Esophagus muscularis mucosa (tissue), 4 donors: ENCODE results near the gene PAK4. TPM values are rescaled to one million over a fixed set of nuclear protein-coding genes. Genes with fewer than 3 reads are reported as not detected.

Experiments
- DNase-seq: peaks from one replicate; pipeline ENCODE4 v3.0.0-alpha.2; 2017; ENCODE audit errors: extremely low spot score
- H3K27ac ChIP-seq, 4 donors: fragments of 200-600 bp; sonication (generic); replicated peaks in 1 of 4; 1 replicate in 3 of 4; 2 replicates in 1 of 4; pipeline ENCODE4 v1.5.1; 2016 to 2019; ENCODE audit warnings: mild to moderate bottlenecking in 1 of 4
- H3K27me3 ChIP-seq, 4 donors: fragments of 200-600 bp; sonication (generic); one replicate each; pipeline versions ENCODE4 v1.5.1 to v1.6.0; 2016 to 2019
- H3K36me3 ChIP-seq, 4 donors: fragments of 200-600 bp; sonication (generic); one replicate each; pipeline ENCODE4 v1.5.1; 2016 to 2019
- H3K4me1 ChIP-seq, 4 donors: fragments of 200-600 bp; sonication (generic); one replicate each; pipeline ENCODE4 v1.5.1; 2016 to 2019
- H3K4me3 ChIP-seq, 4 donors: fragments of 200-600 bp; sonication (generic); 1 replicate in 2 of 4; 2 replicates in 2 of 4; pipeline ENCODE4 v1.5.1; 2016 to 2019; ENCODE audit warnings: mild to moderate bottlenecking in 4 of 4, moderate library complexity in 1 of 4
- H3K9me3 ChIP-seq, 4 donors: fragments of 200-600 bp; sonication (generic); 1 replicate in 3 of 4; 2 replicates in 1 of 4; pipeline ENCODE4 v1.5.1; 2016 to 2019
- EP300 ChIP-seq: sonication (generic); formaldehyde crosslinking; IDR thresholded peaks from one replicate; pipeline ENCODE4 v1.6.1; 2017; ENCODE audit warnings: antibody characterized with exemption
- POLR2A ChIP-seq: fragments of 450-650 bp; IDR thresholded peaks from one replicate; pipeline ENCODE4 v1.6.1; 2017; ENCODE audit warnings: antibody characterized with exemption, moderate library complexity, mild to moderate bottlenecking, low read depth
- POLR2AphosphoS5 ChIP-seq, 2 donors: sonication (generic); formaldehyde crosslinking; IDR thresholded peaks; one replicate each; pipeline ENCODE4 v1.6.1; 2017; ENCODE audit warnings: antibody characterized with exemption in 2 of 2
- WGBS: methylation state at CpG from one replicate; pipeline ENCODE4 v1.1.5; 2018; 5-methylcytosine and 5-hydroxymethylcytosine counted together
- intact Hi-C: fragments of 100-400 bp; cut with DNase I; formaldehyde crosslinking; loops from one replicate; pipeline ENCODE4 v1.15.1; 2023
- total RNA-seq, 4 donors: library from RNA; depleted of rRNA; stranded (reverse); fragments of >200 nt; gene quantifications; one replicate each; pipeline versions ENCODE4 v1.1.0 to v1.2.1, GENCODE V29; 2016
- TF ChIP-seq, protein P1 (sequence below), 3 experiments: fragments of 200-600 bp in 2 of 3; fragments of 450-650 bp in 1 of 3; sonication (generic) in 2 of 3; IDR thresholded peaks; one replicate each; pipeline ENCODE4 v1.5.1; 2017 to 2019; ENCODE audit warnings: antibody characterized with exemption in 3 of 3, mild to moderate bottlenecking in 2 of 3, moderate library complexity in 1 of 3

Gene PAK4
- total RNA-seq, 4 donors from 2014 or later, result 8.3 to 18.4 (median 11.0) TPM

DNA sequence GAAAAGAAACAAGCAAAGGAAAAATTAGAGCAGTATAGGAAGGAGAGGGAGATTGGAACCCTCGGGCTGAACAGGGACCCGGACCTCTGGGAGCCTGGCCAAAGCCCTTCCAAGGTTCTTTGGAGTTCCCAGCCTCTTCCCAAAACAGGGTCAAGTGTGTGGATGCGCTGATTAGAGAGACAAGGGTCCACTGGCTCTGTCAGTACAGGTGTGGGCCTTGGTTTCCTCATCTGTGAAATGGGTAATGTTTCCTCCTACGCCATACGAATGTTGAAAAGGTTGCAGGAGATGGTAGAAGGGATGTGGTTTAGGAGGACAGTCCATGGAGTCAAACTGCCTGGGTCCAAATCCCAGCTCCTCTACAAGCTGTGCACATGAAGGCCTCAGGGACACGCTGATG lies 80.5 kb downstream of the PAK4 start:
- peaks cover 0 to 61% (median 23%) of the 10 kb centered on the region in 4 donors for H3K27me3 ChIP-seq
- H3K9me3 ChIP-seq, result no peaks in the 10 kb centered on the region
- 87% methylated on average over 6 of the region's 6 CpGs for WGBS
- intact Hi-C loops, result no loop called here
- no peak for DNase-seq
- TF ChIP-seq, protein P1, sequence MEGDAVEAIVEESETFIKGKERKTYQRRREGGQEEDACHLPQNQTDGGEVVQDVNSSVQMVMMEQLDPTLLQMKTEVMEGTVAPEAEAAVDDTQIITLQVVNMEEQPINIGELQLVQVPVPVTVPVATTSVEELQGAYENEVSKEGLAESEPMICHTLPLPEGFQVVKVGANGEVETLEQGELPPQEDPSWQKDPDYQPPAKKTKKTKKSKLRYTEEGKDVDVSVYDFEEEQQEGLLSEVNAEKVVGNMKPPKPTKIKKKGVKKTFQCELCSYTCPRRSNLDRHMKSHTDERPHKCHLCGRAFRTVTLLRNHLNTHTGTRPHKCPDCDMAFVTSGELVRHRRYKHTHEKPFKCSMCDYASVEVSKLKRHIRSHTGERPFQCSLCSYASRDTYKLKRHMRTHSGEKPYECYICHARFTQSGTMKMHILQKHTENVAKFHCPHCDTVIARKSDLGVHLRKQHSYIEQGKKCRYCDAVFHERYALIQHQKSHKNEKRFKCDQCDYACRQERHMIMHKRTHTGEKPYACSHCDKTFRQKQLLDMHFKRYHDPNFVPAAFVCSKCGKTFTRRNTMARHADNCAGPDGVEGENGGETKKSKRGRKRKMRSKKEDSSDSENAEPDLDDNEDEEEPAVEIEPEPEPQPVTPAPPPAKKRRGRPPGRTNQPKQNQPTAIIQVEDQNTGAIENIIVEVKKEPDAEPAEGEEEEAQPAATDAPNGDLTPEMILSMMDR (IDR thresholded peaks at IDR 0.05), result no peak
- TF ChIP-seq POLR2A (no peak), POLR2AphosphoS5 (IDR thresholded peaks at IDR 0.05) (no peak), EP300 (no peak)
- no peaks in the 10 kb centered on the region for H3K4me1 ChIP-seq
- H3K36me3 ChIP-seq, result no peaks in the 10 kb centered on the region
- no peak overlapping the region for H3K27ac ChIP-seq
- no peak overlapping the region for H3K4me3 ChIP-seq

DNA sequence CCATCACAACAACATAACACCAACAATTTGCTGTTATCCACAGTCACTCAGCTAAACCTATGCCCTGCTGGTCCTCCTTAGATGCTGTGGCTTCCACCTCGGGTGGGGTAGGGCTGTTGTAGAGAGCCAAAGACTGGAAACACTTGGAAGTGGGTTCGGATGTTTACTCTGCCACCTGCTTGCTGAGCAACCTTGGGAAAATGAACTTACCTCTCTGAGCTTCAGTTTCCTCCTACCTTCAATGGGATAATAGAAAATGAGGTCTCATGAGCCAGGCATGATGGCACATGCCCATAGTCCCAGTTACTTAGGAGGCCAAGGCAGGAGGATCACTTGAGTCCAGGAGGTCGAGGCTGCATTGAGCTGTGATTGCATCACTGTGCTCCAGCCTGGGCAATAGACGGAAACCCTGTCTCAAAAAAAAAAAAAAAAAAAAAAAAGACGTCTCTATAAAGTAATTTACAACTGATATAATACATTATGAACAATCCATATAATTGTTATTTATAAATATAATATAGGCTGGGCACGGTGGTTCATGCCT lies 81.8 kb downstream of the PAK4 start:
- Histone ChIP-seq H3K9me3 (no peaks in the 10 kb centered on the region), H3K27me3 (peaks cover 0 to 52% (median 17%) of the 10 kb centered on the region in 4 donors), H3K4me3 (no peak overlapping the region), H3K27ac (no peak overlapping the region), H3K4me1 (no peaks in the 10 kb centered on the region), H3K36me3 (no peaks in the 10 kb centered on the region)
- TF ChIP-seq EP300 (no peak), POLR2A (no peak), POLR2AphosphoS5 (IDR thresholded peaks at IDR 0.05) (no peak)
- TF ChIP-seq, protein P1 (IDR thresholded peaks at IDR 0.05), result no peak
- intact Hi-C loops, result no loop called here
- WGBS, result 70% methylated on average over 6 of the region's 6 CpGs
- DNase-seq, result no peak

DNA sequence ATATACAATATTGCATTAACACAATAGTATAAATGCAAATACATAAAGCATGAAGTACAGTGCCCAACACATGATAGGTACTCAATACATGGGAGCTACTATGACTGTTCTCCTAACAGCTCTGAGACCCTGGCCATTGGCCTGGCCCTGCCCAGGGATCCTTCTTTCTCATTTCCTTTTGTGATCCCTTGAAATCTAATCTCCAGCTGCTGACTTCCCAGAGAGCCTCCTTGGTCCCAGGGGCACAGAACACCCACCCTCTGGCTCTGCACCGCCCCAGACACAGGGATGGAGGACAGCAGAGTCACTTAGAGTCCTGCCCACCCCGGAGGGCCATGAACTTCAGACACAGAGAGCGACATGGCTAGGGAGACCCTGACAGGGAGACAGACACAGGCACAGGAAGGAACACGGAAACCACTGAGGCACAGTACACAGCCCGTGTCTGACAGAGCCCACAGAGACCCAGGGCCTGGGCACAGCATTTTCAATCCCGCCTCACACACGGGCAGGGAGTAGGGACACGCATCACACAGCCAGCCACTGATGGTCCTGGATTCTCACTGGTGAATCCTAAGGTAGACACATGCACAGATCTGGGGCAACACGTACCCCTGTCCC lies 82.7 kb downstream of the PAK4 start:
- H3K4me3 ChIP-seq, result no peak overlapping the region
- intact Hi-C loops, result no loop called here
- H3K9me3 ChIP-seq, result no peaks in the 10 kb centered on the region
- no peak for TF ChIP-seq POLR2AphosphoS5 (IDR thresholded peaks at IDR 0.05)
- TF ChIP-seq, protein P1 (IDR thresholded peaks at IDR 0.05), result no peak
- TF ChIP-seq POLR2A, result no peak
- no peak for TF ChIP-seq EP300
- no peak overlapping the region for H3K27ac ChIP-seq
- 74% methylated on average over 5 of the region's 9 CpGs for WGBS
- no peaks in the 10 kb centered on the region for H3K4me1 ChIP-seq
- H3K36me3 ChIP-seq, result no peaks in the 10 kb centered on the region
- DNase-seq, result no peak
- H3K27me3 ChIP-seq, result peaks cover 0 to 48% (median 9%) of the 10 kb centered on the region in 4 donors

DNA sequence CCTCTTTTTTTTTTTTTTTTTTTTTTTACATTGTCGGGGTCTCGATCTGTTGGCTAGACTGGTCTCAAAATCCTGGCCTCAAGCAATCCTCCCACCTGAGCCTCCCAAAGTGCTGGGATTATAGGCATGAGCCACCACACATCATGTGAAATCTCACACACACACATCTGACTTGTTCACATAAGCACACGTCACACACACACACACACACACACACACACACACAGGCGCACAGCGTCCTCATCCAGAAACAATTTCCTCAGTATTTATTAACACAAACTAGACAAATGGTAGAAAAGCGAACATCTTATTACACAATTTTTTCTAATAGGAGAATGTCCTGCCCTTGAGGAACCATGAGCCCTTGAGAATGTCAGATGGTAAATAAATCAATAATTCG lies 83.6 kb downstream of the PAK4 start:
- no peaks in the 10 kb centered on the region for H3K4me1 ChIP-seq
- WGBS, result 76% methylated on average over 7 of the region's 7 CpGs
- H3K4me3 ChIP-seq, result no peak overlapping the region
- intact Hi-C loops, result no loop called here
- no peaks in the 10 kb centered on the region for H3K36me3 ChIP-seq
- H3K27ac ChIP-seq, result no peak overlapping the region
- H3K27me3 ChIP-seq, result peaks cover 0 to 47% (median under 1%) of the 10 kb centered on the region in 4 donors
- no peak for DNase-seq
- TF ChIP-seq POLR2A (no peak), EP300 (no peak), POLR2AphosphoS5 (IDR thresholded peaks at IDR 0.05) (no peak)
- TF ChIP-seq, protein P1 (IDR thresholded peaks at IDR 0.05), result no peak
- H3K9me3 ChIP-seq, result no peaks in the 10 kb centered on the region
